Ecto neural progenitor cell (in vitro differentiated cells): ENCODE results near the gene ATP13A3.
A peak's percentile ranks its signal among the peaks of the same experiment; 100 is the strongest.

Experiments used
- DNase-seq: peaks from one replicate; pipeline ENCODE4 v3.0.0-alpha.2; 2018; ENCODE audit warnings: low spot score

ATP13A3 gene

DNA sequence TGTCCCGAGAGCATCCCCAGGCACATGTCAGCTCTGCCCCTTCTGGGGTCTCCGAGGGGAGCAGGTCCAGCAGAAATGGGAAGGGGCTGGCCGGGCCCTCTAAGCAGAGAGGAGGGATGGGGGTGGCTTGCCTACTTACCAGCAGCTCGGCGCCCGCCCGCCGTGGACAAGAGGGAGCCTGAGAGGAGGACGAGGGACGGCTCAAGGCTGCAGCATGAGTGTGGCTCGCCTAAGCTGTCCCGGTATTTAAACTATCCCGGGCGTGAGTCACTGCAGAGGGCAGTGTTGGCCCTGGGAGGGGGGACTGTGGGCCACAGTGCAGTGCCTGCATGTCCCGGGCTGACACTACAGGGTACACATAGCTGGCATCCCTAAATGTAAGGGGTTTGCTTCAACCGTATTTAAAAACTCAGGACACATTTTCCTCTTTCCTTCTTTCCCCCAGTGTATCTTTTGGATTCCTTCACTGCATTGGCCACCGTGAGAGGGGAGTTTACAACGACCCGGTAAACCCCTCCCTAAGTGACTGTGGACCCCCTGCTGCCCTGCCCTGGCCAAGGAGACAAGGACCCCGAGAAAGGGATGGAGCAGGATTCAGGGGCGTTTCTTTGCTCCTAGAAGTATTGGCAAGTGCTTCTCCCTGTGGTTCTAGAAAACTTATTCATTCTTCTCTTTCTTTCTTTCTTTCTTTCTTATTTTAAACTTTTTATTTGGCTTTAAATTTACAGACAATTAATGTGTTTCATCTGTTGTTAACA lies 117.1 kb downstream of the ATP13A3 start, which contains the start of gene LRRC15:
Gene LRRC15 (minus strand): TSS at position 222 of the 758 bp plus-strand sequence. CDS start 8,700 bp downstream, outside the sequence.
- DNase-seq, result peak; percentile 76

- DNase-seq, result no peak
Observed at GRCh38 chr3:194368918-194369317, 117.9 kb downstream of the ATP13A3 start.

DNA sequence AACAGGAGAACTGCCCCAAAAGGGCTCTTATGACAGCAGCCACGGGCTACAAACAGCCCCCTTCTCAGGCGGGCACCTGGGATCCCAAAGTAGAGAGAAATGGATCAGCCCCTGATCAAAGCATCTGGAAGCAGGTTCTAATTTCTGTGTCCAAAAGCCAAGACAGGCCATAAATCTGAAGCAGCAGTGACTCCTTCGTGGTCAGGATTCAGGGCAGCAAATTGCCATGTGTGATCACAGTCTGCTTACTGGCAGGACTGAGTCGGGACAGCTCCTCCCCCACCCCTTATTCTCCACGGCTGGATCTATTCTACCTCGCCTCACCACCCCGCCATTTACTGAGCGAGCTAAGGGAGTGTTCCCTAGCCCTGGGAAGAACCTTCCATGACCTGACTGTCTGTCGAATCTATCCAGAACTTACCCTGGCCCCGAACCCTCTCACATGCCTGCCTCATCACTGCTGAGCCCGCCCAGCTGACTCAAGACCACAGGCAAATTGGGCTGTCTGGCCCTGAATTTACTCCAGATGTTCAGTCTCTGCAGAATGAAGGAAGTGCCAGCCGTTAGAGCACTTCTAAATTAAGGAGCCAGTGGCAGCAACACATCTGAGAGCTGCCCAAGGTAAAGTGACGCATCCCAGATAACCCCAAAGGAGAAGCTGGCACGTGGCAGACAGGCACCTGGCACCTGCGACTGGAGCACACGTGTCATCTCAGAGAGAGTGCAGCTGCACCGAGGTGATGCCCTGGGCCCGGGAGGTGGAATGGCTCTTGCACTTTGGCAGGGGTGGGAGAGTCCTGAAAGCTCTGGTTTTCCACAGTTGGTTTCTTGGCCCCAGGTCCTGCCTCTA lies 118.6 kb downstream of the ATP13A3 start:
- DNase-seq, result no peak

DNA sequence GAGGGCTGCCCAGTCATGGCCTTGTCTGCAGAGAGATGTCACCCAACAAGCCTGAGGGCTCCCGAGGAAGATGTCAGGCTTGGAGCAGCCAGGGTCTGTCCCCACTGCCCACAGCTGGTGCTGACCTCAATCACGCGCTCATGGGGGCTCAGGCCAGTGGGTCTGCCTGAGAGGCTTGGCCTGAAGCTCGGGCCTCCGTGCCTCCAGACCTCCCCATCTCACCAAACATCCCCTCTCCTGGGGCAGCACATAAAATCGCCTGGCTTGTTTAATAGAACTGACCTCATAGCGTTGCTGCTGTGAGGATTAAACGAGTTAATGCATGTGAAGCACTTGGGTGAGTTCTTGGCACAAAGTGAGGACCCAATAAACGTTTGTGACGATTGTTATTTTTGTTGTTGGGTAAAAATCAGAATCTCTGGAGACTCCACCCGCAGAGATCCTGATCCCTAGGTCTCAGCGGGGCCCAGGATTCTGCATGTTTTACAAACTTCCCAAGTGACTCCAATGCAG lies 120.8 kb downstream of the ATP13A3 start:
- no peak for DNase-seq

- DNase-seq, result no peak
Observed at GRCh38 chr3:194365526-194365925, 121.3 kb downstream of the ATP13A3 start.

DNA sequence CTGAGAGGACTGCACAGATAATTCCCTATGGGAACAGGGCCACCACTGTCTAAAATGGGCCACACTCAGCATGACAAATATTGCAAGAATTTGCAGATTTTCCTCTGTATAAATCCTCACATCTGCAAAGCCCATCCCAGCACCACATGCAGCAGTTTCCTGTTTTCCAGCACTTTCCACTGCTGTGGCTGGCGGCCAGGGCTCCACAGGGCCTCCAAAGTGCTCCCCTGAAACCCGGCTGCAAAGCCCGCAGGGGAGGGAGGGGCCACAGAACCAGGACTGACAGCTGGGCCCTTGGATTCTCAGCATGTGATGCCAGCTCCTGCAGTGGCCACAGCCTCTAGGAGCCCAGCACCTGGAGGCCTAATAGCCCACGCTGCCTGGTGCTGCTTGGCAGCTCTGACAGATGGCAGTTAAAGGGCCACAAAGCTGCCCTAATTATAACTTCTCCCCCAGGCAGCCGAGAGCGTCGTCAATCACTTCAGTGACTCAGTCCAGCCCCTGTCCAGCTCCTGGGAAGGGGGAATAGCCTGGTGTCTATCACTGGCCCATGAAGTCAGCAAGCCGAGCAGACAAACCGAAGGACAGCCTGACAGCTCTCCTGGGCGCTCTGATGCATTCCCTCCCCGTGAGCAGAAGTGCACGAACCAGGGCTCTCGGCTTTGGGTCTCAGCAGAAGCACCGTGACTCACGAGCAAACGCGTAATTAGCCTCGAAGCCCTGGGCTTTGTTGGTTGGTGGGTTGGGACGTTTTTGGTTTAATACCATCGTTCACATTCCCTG lies 122.0 kb downstream of the ATP13A3 start:
- DNase-seq, result no peak

DNA sequence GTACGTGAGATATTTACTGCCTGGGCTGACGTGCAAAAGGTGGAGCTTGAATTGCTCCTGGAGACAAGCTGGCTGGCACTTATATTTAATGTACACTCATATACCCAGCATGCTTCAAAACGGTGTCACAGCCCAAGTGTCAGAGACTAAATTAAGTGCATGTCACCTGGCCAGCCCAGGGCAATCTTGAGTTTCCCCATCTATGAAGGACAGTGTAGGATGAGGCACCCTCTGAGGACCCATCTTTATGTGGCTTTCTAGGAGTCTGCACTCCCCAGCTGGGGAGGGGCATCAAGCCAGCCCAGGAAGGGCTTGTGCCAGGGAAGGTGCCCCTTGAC lies 122.5 kb downstream of the ATP13A3 start:
- no peak for DNase-seq

DNA sequence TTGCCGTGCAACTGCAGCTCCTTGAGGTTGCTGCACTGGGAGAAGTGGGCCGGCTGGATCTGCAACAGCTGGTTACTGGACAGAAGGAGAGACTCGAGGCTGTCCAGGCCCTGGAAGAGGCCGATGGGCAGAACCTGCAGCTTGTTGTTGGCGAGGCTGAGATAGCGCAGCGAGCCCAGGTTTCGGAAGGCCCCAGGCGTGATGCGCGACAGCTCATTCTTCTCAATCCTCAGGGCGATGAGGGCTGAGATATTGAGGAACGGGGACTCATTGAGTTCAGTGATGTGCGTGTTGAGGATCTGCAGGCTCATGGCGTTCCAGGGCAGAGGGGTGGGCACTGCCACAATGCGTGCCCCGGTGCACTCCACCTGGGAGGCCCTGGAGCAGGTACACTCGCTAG lies 126.2 kb downstream of the ATP13A3 start:
- DNase-seq, result no peak

- DNase-seq, result no peak
Observed at GRCh38 chr3:194357681-194358080, 129.1 kb downstream of the ATP13A3 start.

- DNase-seq, result no peak
Observed at GRCh38 chr3:194355379-194355778, 131.4 kb downstream of the ATP13A3 start.

GRCh38 chr3:194354315-194354714 lies 132.5 kb downstream of the ATP13A3 start:
- no peak for DNase-seq
